ENCODE measurements around the gene ARHGAP28.

- TF ChIP-seq POLR2A (IDR thresholded peaks at IDR 0.05) (no peak), CTCF (IDR thresholded peaks at IDR 0.05) (no peak)
Observed at GRCh38 chr18:6734726-6735430, 5.4 kb downstream of the ARHGAP28 start.
